ENCODE data around the gene SGTB.
A peak's percentile ranks its signal among the peaks of the same experiment; 100 is the strongest.
"Not testable (repeated sequence)": the region's sequence is repeated elsewhere in the genome, so short reads cannot be mapped to it uniquely, and the experiment has no call there.

SGTB gene

DNA sequence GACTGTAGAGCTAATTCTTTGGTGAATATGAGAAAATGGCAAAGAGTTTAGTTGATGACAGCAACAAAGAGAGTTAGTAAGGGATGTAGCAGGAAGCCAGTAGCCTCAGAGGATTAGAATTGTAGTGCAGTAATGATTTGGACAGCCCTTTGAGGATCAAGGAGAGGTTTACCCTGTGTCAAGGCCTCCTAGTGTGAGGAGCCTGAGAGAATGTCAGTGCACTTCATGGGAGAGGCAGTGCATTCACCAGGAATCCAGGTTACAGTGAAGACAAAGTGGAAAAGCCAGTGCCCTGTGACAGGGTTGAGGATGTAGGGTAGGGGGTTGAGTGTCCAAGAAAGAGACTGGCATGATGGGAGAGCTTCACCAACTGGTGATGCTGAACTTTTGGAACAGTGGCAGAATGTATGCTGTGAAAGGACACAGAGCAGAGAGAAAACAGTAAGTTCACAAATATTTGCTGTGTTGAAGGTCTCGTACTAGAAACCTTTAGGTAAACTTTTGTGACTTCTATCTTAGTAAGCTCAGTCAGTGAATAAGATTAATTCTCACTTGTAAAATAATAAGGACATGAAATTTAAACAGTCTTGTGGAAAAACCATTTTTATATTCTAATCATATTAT lies 27.4 kb upstream of the SGTB start:
- no peaks in the 10 kb centered on the region for H3K36me3 Mint-ChIP-seq
- no peaks in the 10 kb centered on the region for H3K9me3 Mint-ChIP-seq
- no peak overlapping the region for H3K27ac Mint-ChIP-seq
- no peak for DNase-seq (ENCODE audit: low spot score in 2 of 2)
- no peak for ATAC-seq
- H3K4me1 Mint-ChIP-seq, result no peaks in the 10 kb centered on the region
- no peak overlapping the region for H3K4me3 Mint-ChIP-seq

DNA sequence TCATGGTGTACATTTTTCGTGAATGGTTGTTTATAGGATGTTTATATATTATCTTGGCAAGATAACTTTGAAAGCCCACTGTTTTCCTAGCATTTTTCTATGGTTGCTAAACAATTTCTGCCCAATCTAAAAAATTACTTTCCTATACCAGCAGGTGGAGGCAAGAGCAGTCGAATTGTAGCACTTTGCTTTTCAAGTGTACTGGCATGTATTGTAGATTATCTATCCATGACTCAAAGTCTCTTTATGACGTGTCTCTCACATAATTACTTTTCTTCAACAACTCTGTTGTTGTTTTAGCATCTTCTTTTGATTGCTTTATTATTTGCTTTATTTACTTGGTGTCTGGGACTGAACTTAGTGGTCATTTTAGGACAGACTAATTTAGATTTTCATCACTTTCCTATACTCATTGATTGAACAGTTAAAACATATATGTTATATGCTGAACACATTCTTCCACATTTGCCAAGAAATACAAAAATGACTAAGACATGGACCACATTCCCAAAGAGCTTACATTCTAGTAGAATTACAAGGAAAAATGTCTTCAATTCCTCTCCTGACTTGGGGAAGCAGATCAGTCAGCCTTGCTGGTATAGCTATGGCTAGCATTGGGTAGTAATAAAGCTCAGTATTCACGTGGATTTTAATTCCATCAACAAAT lies 20.8 kb upstream of the SGTB start:
- Mint-ChIP-seq H3K36me3 (no peaks in the 10 kb centered on the region), H3K4me3 (no peak overlapping the region), H3K9me3 (no peaks in the 10 kb centered on the region), H3K4me1 (no peaks in the 10 kb centered on the region), H3K27ac (no peak overlapping the region)
- no peak for DNase-seq (ENCODE audit: low spot score in 2 of 2)
- peak; percentile 95 for ATAC-seq

DNA sequence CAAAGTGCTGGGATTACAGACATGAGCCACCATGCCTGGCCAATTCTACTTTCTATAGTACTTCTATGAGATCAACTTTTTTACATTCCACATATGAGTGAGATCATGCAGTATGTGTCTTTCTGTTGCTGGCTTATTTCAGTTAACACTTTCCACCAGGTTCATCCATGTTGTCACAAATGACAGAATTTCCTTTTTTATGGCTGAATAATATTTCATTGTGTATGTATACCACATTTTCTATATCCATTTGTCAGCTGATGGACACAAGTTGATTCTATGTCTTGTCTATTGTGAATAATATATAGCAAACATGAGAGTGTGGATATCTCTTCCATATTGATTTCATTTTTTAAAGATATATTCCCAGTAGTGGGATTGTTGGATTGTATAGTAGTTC lies 17.3 kb upstream of the SGTB start:
- no peak overlapping the region for H3K27ac Mint-ChIP-seq
- DNase-seq (ENCODE audit: low spot score in 2 of 2) (no peak), ATAC-seq (no peak)
- no peak overlapping the region for H3K4me3 Mint-ChIP-seq
- H3K36me3 Mint-ChIP-seq, result no peaks in the 10 kb centered on the region
- H3K9me3 Mint-ChIP-seq, result no peaks in the 10 kb centered on the region
- H3K4me1 Mint-ChIP-seq, result peaks cover 9% of the 10 kb centered on the region

DNA sequence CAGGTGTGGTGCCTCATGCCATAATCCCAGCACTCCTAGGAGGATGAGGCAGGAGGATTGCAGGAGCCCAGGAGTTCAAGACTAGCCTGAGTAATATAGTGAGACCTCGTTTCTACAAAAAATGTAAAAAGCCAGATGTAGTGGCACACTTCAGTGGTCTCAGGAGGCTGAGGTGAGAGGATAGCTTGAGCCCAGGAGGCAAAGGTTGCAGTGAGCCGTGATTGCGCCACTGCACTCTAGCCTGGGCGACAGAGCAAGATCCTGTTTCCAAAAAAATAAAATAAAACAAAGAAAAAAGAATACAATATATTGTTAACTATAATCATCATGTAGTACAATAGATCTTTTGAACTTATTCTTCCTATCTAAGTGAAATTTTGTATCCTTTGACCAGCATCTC lies 16.4 kb upstream of the SGTB start:
- Mint-ChIP-seq H3K9me3 (no peaks in the 10 kb centered on the region), H3K27ac (no peak overlapping the region), H3K4me1 (peaks cover 9% of the 10 kb centered on the region), H3K4me3 (no peak overlapping the region), H3K36me3 (no peaks in the 10 kb centered on the region)
- ATAC-seq (no peak), DNase-seq (ENCODE audit: low spot score in 2 of 2) (no peak)

DNA sequence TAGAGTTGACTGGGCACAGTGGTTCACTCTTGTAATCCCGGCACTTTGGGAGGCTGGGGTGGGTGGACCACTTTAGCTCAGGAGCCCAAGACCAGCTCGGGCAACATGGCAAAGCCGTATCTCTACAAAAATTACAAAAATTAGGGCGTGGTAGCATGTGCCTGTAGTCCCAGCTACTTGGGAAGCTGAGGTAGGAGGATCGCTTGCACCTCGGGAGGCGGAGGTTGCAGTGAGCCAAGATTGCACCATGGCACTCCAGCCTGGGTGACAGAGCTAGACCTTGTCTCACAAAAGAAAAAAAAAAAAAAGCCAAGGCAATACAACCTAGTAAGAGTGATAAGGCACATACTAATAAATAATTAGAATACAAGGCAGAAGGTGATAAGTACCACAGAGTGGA lies 15.9 kb upstream of the SGTB start:
- no peaks in the 10 kb centered on the region for H3K36me3 Mint-ChIP-seq
- H3K4me3 Mint-ChIP-seq, result no peak overlapping the region
- H3K9me3 Mint-ChIP-seq, result no peaks in the 10 kb centered on the region
- ATAC-seq, result no peak
- no peak overlapping the region for H3K27ac Mint-ChIP-seq
- no peak for DNase-seq (ENCODE audit: low spot score in 2 of 2)
- H3K4me1 Mint-ChIP-seq, result peaks cover 9% of the 10 kb centered on the region

DNA sequence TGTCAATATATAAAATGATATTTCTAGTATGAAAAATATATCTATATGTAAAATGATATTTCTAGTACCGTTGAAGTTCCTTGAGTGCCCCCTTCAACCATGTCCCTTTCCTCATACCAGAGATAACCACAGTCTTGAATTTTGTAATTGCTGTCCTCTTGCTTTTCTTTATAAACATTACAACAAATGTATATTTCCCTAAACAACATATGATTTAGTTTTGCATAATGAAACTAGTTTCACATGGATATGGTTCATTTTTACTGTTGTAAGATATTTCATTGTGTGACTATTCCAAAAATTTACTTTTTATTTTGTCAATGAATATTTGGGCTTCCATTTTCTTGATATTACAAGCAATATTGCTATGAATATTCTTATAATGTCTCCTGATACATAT lies 14.1 kb upstream of the SGTB start:
- no peak for ATAC-seq
- Mint-ChIP-seq H3K9me3 (no peaks in the 10 kb centered on the region), H3K27ac (no peak overlapping the region), H3K36me3 (no peaks in the 10 kb centered on the region), H3K4me1 (peaks cover 9% of the 10 kb centered on the region), H3K4me3 (no peak overlapping the region)
- no peak for DNase-seq (ENCODE audit: low spot score in 2 of 2)

DNA sequence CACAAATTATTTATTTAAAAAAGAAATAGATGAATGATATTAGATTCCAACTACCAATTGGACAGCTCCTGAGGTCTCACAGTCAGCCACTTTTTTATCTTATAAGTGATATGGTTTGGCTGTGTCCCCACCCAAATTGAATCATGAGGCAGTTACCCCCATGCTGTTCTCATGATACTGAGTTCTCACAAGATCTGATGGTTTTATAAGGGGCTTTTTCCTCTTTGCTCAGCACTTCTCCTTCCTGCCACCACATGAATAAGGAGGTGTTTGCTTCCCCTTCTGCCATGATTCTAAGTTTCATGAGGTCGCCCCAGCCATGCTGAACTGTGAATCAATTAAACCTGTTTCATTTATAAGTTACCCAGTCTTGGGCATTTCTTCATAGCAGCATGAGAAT lies 13.0 kb upstream of the SGTB start:
- H3K36me3 Mint-ChIP-seq, result no peaks in the 10 kb centered on the region
- no peak overlapping the region for H3K27ac Mint-ChIP-seq
- H3K4me1 Mint-ChIP-seq, result peaks cover 9% of the 10 kb centered on the region
- H3K9me3 Mint-ChIP-seq, result no peaks in the 10 kb centered on the region
- no peak overlapping the region for H3K4me3 Mint-ChIP-seq
- no peak for ATAC-seq
- DNase-seq (ENCODE audit: low spot score in 2 of 2), result no peak

DNA sequence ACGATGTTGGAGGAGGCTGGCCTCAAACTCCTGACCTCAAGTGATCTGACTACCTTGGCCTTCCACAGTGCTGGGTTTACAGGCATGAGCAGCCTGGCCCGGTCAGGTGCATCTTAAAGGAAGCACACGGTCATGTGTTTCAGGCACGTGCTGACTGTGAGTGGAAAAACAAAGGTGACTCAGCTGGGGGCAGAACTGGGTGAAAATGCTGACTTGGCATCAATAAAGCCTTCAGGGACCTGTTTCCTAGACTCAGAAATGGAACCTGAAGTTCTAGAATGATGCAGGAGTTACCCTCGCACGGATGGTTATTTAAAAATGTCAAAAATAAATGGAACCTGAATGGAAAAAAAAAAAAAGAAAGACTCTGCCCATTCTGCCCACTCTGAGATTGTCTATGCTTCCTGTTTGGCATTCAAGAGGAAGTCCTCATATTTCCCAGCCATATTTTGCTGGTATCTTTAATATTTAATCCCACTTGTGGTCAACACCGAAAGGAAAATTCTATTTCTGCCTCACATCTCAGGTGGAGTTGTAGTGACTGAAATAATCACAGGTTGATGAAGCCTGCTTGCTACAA lies 12.4 kb upstream of the SGTB start:
- H3K27ac Mint-ChIP-seq; H3K4me1 Mint-ChIP-seq; DNase-seq (ENCODE audit: low spot score in 2 of 2): not testable (repeated sequence)

DNA sequence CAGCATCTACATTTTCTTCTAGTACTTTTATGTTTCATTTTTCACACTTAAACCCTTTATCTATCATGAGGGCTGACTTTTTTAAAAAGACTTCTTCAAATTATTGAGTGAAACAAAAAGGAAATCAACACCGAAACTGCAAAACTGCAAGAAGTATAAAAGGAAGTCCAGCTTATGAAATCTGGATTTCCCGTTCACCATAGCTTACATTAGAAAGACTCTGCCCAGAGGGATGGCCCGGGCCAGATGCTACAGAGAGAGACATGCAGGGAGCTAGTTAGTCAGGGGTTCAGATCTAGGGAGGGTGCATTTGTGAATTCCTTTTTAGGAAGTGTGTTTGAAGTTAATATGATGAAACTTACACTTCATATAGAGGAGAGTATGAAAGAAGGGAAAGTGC lies 10.1 kb upstream of the SGTB start:
- H3K9me3 Mint-ChIP-seq; DNase-seq (ENCODE audit: low spot score in 2 of 2); ATAC-seq; H3K4me1 Mint-ChIP-seq; H3K36me3 Mint-ChIP-seq; H3K4me3 Mint-ChIP-seq; H3K27ac Mint-ChIP-seq: not testable (repeated sequence)

More for the DNA sequence above, 12.4 kb upstream of the SGTB start:
- not testable (repeated sequence) for H3K36me3 Mint-ChIP-seq, ATAC-seq, H3K4me3 Mint-ChIP-seq, H3K9me3 Mint-ChIP-seq

DNA sequence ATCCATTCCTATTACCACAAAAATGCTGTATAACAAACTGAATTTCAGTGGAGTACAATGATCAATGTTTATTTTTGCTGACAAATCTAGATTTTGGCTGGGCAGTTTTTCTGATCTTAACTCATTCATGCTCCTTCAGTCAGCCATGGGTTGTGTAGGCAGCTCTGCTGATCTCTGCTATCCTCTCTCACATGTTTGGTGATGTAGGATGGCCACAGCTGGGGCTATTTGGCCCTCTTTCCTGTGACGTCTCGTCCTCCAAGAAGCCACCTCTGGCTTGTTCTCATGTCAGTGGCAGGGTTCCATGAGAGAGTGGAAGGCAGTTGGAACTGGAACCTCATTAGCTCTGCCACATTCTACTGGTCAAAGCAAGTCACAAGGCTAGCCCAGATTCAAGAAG lies 9.0 kb upstream of the SGTB start:
- Mint-ChIP-seq H3K4me3 (no peak overlapping the region), H3K4me1 (peaks cover 9% of the 10 kb centered on the region), H3K9me3 (no peaks in the 10 kb centered on the region), H3K36me3 (no peaks in the 10 kb centered on the region), H3K27ac (no peak overlapping the region)
- ATAC-seq, result no peak
- no peak for DNase-seq (ENCODE audit: low spot score in 2 of 2)

DNA sequence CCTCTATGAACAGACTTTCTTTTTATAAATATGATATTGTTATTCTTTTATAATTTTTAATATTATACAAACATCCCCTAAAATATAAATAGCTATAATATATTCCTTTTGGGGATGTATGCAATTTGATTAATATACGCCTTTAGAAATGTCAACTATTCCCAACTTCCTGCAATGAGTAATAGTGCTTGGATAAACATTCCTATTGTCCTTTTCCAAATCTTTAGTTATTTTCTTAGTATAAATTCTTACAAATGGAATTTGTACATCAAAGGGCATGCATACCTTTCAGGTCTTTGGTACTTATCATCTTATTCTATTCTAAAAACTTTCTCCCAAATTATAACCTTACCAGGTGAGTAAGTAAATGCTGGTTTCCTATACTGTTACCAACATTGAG lies 6.3 kb upstream of the SGTB start:
- Mint-ChIP-seq H3K9me3 (no peaks in the 10 kb centered on the region), H3K4me3 (no peak overlapping the region), H3K4me1 (peaks cover 2% of the 10 kb centered on the region), H3K27ac (no peak overlapping the region), H3K36me3 (no peaks in the 10 kb centered on the region)
- ATAC-seq (no peak), DNase-seq (ENCODE audit: low spot score in 2 of 2) (no peak)

DNA sequence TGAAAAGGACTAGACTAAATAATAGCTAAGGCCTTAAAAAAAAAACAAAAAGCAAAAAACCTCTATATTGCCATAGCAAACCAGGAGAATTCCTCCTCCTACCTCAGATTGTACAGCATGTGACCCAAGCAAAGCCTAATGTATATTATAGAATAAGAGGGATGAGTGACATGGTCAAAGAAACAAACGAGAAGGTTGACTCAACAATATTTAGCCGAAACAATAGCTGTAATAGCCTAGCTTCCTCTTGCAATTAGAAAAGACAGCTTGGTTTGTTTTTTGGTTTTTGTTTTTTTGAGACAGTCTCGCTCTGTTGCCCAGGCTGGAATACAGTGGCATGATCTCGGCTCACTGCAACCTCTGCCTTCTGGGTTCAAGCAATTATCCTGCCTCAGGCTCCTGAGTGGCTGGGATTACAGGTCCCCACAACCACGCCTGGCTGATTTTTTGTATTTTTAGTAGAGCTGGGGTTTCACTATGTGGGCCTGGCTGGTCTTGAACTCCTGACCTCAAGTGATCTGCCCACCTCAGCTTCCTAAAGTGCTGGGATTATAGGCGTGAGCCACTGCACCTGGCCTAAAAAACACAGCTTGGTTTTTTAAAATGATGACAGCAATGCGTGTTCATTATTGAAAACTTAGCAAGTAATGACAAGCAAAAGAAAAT lies 5.7 kb upstream of the SGTB start:
- ATAC-seq, result no peak
- H3K36me3 Mint-ChIP-seq, result peaks cover 4% of the 10 kb centered on the region
- peaks cover 8% of the 10 kb centered on the region for H3K4me1 Mint-ChIP-seq
- H3K9me3 Mint-ChIP-seq, result no peaks in the 10 kb centered on the region
- DNase-seq (ENCODE audit: low spot score in 2 of 2), result no peak
- H3K4me3 Mint-ChIP-seq, result no peak overlapping the region
- no peak overlapping the region for H3K27ac Mint-ChIP-seq

DNA sequence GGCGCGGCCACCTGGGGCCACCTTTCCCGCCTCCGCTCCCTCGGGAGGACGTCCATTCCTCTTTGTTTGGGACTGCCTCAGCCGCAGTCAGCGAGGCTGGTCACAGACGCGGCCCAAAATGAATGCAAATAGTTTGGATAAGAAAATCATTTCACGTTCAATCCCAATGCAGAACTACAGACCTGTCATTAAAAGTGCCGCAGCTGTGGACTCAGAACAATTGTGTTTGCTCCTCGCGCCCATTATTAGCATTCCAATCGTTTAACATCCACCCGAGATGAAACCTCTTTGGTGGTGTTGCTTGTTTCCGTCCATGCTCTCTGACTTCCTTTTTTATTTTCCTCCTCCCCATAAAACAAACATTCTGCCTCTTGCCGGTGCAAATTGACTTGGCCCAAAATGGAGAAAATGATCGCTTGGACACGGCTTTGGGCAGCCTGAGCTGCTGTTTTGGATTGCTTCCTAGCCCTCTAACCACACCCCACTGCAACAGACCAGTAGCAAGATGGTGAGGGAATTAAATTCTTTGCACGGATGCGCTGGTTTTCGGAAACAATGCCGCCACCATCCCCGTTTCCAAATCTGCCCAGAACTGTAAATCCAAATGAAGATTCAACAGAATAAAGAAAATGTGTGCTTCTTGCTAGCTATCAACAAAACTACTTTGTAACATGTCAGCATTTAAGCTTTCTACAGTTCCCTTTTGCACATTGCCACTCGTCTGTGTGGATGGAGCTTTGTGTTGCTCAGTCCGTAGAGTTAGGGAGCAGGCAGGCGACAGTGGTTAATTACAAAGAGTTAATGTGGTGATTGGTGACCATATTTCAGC lies 880 bp upstream of the SGTB start:
- H3K9me3 Mint-ChIP-seq, result no peaks in the 10 kb centered on the region
- peaks cover 19% of the 10 kb centered on the region for H3K4me1 Mint-ChIP-seq
- DNase-seq (ENCODE audit: low spot score in 2 of 2) (no peak), ATAC-seq (no peak)
- H3K36me3 Mint-ChIP-seq, result peaks cover 23% of the 10 kb centered on the region
- H3K4me3 Mint-ChIP-seq, result peak overlapping the region; percentile 88
- H3K27ac Mint-ChIP-seq, result peak overlapping the region; percentile 89

DNA sequence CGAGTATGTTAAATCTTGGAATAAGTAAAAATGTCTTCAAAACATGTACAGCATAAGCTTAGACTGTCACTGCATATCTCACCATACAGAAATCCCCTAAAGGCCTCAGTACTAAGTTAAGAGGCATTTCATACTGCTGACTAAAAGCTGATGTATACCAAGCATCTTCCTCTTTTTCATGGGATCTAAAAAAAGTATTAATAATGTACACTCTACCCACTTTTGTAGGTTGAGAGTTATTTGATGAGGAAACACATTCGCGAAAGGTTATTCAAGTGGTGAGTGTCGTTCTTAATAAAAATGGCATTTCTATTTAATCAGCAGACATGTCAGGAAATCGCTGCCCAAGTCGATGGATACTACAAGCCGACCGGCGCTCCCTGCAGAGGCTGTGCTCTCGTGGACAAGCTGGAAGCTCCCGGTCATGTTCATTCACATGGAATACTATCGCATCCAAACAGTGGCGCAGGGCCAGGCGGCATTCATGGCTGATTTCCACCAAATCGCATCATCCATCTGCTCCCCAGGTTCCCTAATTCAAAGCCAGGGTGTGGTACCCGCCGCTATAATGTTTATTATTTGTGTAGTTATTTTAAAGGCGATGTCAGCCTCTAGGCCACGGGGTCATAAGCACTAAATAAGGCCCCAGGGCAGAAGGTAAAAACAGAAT lies 724 bp downstream of the SGTB start:
- no peaks in the 10 kb centered on the region for H3K9me3 Mint-ChIP-seq
- H3K36me3 Mint-ChIP-seq, result peaks cover 23% of the 10 kb centered on the region
- H3K27ac Mint-ChIP-seq, result peak overlapping the region; percentile 79
- peak overlapping the region; percentile 88 for H3K4me3 Mint-ChIP-seq
- ATAC-seq (peak; percentile 58), DNase-seq (ENCODE audit: low spot score in 2 of 2) (peak in 1 of 2 donors; percentile 68)
- peaks cover 19% of the 10 kb centered on the region for H3K4me1 Mint-ChIP-seq

Measured in stimulated activated effector memory CD8-positive, alpha-beta T cell treated with anti-CD3 and anti-CD28 coated beads, Interleukin-12 subunit alpha, Interleukin-12 subunit beta, amount 100 ng/mL, for 72 hours (primary cell).